Left renal cortex interstitium (tissue), 4 donors: Measurements from ENCODE around the gene STIM2. TPM values are rescaled to one million over a fixed set of nuclear protein-coding genes. Genes with fewer than 3 reads are reported as not detected.

Experiments
- DNase-seq, 4 donors: peaks; one replicate each; pipeline ENCODE4 v3.0.0-alpha.2; 2013; ENCODE audit warnings: low read depth in 4 of 4, low spot score in 2 of 4, missing footprints in 1 of 4
- polyA plus RNA-seq, 4 donors: library from polyadenylated mRNA; unstranded; fragments of 120-200 nt; gene quantifications; one replicate each; pipeline ENCODE4 v1.2.1, GENCODE V29; 2013; ENCODE audit not compliant: insufficient read length in 4 of 4

Gene STIM2
- polyA plus RNA-seq, 4 donors: 30.2 to 45.4 (median 40.7) TPM

- DNase-seq: no peak
Measured at GRCh38 chr4:26996745-26997144, 136.1 kb downstream of the STIM2 start.

DNA sequence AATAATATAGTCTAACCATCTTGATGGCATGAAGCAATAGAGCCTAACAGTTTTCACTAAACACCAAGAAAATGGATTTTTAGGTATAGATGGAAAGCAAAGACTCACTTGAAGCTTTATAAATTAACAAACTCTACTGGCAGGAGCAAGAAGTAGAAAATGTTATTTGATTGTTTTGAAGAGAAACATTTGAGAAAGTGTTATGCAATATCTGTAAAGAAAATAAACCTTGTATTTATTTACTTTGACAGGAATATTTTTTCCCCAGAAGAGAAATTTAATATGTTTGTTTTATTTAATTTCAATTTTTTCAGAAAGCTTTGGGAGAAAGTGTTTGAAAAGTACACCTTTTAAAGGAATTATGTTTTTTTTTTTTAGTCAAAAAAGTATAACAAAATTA lies 139.0 kb downstream of the STIM2 start:
- no peak for DNase-seq

DNA sequence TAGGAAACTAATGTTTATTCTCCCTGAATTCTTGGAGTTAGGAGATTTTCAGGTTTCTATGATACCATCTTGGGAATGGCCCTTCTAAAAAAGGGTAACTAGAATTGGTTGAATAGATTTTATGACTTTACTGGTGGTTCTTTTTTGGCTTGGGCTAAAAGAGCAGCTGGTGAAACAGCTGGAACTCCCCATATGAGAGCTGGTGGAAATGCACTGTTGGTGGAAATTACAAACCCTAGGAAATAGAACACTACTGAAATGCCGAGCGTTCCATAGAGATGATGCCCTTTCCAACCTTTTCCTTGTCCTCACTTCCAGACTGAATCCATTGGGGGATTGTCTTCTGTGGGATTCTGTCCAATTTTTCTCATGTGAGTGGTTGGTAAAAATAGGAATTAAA lies 139.5 kb downstream of the STIM2 start:
- DNase-seq: no peak

GRCh38 chr4:27000820-27001219 lies 140.2 kb downstream of the STIM2 start:
- DNase-seq: no peak

DNA sequence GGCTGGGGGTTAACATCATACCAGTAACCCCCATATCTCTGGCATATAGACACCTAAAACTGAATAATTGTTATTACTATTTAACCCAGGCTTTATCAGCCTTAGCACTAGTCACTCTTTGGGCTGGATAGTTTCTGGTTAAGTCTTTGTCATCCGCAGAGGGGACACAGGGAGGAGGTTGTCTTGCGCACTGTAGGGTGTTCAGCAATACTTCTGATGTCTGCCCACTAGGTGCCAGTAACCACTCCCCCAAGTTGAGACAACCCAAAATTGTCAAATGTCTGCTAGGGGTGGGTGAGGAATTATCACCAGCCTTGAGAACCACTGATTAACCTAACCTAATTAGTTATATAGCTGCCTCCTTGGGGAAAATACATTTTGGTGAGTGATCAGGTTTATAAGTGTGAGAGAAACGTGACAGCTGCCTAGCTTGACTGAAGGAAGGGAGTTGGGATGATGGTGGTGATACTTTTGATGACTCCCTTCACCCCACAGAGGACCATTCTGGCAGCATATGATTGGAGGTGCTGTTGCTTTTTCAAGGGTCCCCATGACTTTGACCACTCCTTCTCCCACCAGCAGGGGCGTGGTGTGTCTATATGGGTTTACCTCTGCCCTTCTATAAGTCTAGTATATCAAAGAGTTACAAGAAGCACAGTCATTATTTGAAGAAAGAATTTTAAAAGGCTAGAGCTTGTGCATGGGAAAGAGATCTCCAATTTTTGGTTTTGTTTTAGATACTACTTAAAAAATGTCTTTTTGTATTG lies 140.9 kb downstream of the STIM2 start:
- no peak for DNase-seq

- DNase-seq: no peak
Measured at GRCh38 chr4:27003642-27004113, 143.0 kb downstream of the STIM2 start.

- DNase-seq: no peak
Measured at GRCh38 chr4:27005501-27005900, 144.9 kb downstream of the STIM2 start.

GRCh38 chr4:27005905-27006590 lies 145.4 kb downstream of the STIM2 start:
- DNase-seq: no peak

- DNase-seq: no peak
Measured at GRCh38 chr4:27006646-27007045, 146.0 kb downstream of the STIM2 start.

DNA sequence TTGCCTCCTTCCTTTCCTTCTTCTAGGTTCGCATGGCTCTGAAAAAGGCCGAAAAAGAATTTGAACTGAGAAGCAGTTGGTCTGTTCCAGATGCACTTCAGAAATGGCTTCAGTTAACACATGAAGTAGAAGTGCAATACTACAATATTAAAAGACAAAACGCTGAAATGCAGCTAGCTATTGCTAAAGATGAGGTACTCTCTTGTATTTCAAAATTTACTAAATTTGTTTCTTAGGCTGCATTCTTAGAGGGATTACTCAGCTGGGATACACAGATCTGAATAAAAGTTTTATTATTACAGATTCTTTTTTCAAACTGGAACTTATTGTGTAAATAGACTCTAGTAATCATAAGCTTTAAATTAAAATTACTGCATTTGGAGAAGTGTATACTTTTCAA lies 146.9 kb downstream of the STIM2 start:
- no peak for DNase-seq

DNA sequence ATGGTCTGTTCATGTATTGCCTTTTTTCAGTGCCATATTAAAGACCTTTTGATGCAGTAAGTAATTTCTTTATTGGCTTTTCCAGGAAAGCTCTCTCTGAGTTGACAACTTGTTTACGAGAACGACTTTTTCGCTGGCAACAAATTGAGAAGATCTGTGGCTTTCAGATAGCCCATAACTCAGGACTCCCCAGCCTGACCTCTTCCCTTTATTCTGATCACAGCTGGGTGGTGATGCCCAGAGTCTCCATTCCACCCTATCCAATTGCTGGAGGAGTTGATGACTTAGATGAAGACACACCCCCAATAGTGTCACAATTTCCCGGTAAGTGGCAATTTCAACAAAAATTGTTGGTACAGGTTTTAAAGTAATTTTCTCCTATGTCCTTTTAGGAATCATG lies 148.0 kb downstream of the STIM2 start:
- no peak for DNase-seq

DNA sequence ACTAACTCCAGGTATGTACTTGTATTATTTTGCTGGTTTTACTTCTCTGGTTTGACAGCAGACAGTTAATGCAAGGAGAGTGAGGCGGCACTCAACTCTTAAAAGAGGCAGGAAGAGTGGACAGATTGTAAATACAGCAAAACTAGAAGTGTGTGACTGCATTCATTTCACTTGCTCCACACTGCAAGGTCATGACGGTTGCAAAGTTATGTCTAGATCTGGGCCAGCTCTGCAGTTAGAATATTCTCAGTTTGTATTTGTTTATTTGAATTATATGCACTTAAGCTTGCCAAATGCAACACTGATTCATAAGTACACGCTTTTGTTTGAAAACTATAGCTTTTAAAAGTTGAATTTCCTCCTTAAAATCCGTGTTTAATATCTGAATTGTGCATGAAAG lies 148.9 kb downstream of the STIM2 start:
- no peak for DNase-seq

DNA sequence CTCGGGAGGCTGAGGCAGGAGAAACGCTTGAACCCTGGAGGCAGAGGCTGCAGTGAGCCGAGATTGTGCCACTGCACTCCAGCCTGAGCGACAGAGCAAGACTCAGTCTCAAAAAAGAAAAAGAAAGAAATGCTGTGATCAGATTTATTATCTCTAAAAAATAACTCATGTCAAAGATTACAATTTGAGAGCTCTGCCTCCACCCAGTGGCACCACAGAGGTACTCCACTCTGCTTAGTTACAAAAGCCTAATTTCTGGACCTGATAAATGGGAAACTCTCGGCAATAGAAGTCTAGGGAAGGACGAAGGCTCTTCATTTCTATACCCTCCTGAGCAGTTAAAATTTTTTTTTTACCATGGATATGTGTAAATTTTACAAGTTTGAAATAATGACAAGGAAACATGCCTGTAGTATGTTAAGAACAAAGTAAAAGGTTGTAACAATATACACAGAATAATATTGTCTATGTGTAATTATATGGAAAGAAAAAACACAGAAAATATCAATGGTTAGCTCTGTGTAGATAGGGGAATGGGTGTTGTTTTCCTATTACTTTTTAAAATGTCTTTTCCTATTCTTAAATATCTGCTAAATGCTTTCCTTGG lies 149.8 kb downstream of the STIM2 start:
- DNase-seq: peak in 1 of 4 donors; percentile 32

DNA sequence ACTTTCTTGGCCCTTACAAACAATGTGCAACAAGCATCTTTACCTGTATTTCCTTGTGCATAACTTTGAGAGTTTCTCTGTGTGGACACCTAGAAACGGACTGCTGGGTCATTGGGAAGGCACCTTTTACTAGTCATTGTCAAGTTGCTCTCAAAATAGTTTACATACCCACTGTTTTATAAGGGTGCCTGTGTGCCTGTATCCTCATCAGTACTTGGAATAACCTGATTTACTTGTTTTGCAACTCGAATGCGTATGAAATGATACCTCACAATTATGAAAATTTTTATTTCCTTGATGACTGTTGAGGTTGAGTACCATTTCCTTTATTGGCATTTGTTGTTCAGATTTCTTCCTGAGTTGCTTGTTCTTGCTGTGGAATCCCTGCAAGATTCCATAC lies 150.8 kb downstream of the STIM2 start:
- no peak for DNase-seq

DNA sequence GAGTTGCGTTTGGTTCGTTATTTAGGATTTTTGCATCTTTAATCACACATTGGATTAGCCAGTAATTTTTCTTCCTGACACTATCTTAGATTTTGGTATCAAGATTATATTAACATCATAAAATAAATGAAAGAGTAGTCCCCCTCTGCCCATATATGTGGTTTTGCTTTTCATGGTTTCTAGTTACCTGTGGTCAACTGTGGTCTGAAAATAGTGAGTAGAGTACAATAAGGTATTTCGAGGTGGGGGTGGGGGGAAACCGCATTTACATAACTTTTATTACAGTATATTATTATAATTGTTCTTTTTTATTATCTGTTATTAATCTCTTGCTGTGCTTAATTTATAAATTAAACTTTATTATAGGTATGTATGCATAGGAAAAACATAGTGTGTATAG lies 152.4 kb downstream of the STIM2 start:
- no peak for DNase-seq

DNA sequence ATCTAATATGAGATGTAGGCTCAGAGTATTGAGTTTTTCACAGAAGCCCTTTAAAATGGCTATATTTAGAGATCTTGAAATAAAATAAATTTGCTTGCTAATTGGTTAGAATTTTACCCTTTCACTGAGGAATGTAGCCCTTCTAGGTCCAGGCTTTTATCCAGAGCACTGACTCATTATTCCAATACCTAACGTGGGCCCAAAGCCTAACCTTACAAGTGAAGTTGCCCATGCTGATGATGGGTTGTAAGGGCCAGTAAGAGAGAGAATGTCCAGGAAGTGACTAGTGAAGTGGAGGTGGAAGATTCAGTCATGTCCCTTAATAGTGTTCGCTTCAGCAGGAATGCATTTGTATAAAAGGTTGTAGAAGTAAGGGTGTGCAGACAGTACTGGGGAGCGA lies 155.9 kb downstream of the STIM2 start:
- DNase-seq: no peak

DNA sequence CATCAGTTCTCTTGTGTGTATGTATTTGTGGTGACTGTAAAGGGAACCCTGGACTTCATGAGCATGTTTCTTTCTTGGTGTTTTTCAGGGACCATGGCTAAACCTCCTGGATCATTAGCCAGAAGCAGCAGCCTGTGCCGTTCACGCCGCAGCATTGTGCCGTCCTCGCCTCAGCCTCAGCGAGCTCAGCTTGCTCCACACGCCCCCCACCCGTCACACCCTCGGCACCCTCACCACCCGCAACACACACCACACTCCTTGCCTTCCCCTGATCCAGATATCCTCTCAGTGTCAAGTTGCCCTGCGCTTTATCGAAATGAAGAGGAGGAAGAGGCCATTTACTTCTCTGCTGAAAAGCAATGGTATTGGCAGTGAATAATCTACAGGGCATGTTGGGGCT lies 157.0 kb downstream of the STIM2 start:
- DNase-seq: no peak

GRCh38 chr4:27018076-27018475 lies 157.4 kb downstream of the STIM2 start:
- DNase-seq: no peak

- no peak for DNase-seq
Measured at GRCh38 chr4:27018910-27019309, 158.3 kb downstream of the STIM2 start.

GRCh38 chr4:27019766-27020165 lies 159.1 kb downstream of the STIM2 start:
- no peak for DNase-seq

- DNase-seq: no peak
Measured at GRCh38 chr4:27020203-27020602, 159.6 kb downstream of the STIM2 start.

DNA sequence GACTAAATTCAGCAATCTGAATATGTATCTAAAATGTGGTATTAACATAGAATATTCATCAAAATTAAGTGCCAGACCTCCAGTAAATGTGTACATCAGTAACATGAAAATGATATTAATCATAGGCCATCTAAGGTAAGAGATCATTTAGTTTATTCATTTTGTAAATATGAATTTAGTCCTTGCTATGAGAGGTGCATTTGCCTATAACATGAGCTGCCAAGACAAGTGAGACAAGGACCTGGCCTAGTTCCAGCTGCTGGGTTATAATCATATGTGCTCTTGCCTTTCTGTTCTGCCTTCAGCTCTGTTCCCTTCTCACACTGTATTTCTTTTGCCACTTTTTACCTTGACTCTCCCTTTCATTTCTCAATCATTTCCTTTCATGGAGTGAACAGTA lies 160.0 kb downstream of the STIM2 start:
- DNase-seq: no peak
